ENCODE results near the gene CFL1. TPM values are rescaled to one million over a fixed set of nuclear protein-coding genes. Genes with fewer than 3 reads are reported as not detected.

CFL1 gene
- total and polyA plus RNA-seq, 12 donors: 159 to 962 (median 320) TPM

DNA sequence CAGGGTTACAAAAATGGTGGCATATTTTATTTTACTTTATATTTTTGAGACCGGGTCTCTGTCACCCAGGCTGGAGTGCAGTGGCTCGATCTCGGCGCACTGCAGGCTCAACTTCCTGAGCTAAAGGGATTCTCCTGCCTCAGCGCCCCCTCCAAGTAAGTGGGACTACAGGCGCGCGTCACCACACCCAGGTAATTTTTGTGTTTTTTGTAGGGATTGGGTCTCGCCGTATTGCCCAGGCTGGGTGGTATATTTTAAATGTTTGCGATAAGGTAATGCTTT is 42.9 kb upstream of the CFL1 start:
- Histone ChIP-seq H3K4me1 (peaks cover 6 to 25% (median 17%) of the 10 kb centered on the region in 9 donors), H3K4me3 (peak overlapping the region in 7 of 10 donors; percentile 54 to 72 (median 63)), H3K36me3 (peaks cover 0 to 3% (median 0%) of the 10 kb centered on the region in 9 donors), H3K9me3 (no peaks in the 10 kb centered on the region), H3K27me3 (peaks cover 0 to 9% (median 4%) of the 10 kb centered on the region in 7 donors), H3K27ac (peak overlapping the region in 3 of 10 donors; percentile 64 to 93 (median 83))
- TF ChIP-seq, protein P1, sequence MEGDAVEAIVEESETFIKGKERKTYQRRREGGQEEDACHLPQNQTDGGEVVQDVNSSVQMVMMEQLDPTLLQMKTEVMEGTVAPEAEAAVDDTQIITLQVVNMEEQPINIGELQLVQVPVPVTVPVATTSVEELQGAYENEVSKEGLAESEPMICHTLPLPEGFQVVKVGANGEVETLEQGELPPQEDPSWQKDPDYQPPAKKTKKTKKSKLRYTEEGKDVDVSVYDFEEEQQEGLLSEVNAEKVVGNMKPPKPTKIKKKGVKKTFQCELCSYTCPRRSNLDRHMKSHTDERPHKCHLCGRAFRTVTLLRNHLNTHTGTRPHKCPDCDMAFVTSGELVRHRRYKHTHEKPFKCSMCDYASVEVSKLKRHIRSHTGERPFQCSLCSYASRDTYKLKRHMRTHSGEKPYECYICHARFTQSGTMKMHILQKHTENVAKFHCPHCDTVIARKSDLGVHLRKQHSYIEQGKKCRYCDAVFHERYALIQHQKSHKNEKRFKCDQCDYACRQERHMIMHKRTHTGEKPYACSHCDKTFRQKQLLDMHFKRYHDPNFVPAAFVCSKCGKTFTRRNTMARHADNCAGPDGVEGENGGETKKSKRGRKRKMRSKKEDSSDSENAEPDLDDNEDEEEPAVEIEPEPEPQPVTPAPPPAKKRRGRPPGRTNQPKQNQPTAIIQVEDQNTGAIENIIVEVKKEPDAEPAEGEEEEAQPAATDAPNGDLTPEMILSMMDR (IDR thresholded peaks at IDR 0.05): no peak
- no peak for ATAC-seq
- intact Hi-C loops (cut with DNase I): no loop called here
- no peak for DNase-seq
- WGBS, 2 donors: 69 to 73% methylated on average over 11 of the region's 11 CpGs

DNA sequence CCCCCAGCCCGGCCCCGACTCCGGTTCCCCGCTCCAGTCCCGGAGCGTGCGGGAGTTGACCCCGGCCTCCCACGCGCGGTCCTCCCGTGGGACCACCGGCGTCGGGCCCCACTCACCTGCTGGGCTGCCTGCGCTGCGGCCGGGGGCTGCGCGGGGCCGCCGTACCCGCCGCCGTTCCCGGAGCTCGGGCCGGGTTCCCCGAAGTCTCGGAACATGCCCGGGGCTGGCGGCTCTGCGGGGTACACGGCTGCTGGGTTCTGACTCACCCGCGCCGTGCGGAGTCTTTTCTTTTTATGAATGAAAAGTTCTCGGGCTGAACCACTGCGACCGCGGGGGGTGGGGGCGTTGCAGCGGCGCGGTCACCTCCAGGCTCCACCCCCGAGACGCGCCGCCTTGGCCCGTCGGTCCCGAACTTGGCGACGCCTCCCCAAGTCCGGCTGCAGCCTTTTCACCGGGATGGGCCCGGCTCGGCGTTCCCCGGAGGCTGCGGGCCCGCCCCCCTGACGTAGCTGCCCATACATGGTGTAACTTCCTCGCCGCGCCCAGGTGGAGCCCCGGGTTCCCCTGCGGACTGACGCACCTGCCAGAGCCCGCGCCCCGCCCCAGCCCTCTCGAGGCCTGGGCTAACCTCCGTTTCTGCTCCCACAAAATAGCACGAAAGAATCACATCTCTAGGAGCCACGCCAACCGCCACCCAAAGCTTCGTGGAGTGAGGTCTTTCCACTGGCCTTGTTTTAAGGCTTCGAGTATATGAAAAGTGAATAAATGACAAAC is 42.3 kb upstream of the CFL1 start, which contains the start of gene FOSL1:
FOSL1 (minus strand) TSS at position 264 of the 774 bp plus-strand sequence; CDS start at position 215, 49 bp downstream.
- Histone ChIP-seq H3K4me3 (peak within 1 kb of the TSS; percentile 41 to 79 (median 61)), H3K27me3 (peaks cover 0 to 9% (median 4%) of the 10 kb centered on the region in 7 donors), H3K4me1 (peaks cover 6 to 25% (median 17%) of the 10 kb centered on the region in 9 donors), H3K27ac (peak within 1 kb of the TSS in 7 of 10 donors; percentile 10 to 93 (median 61)), H3K9me3 (no peaks in the 10 kb centered on the region), H3K36me3 (peaks cover 0 to 6% (median 0%) of the 10 kb centered on the region in 9 donors)
- peak; percentile 86 to 88 for DNase-seq
- WGBS, 2 donors: 2% methylated on average over 74 to 80 of the region's 80 CpGs
- peak; percentile 88 to 95 (median 91) for ATAC-seq
- intact Hi-C loops (cut with DNase I): no loop called here
- TF ChIP-seq, protein P1 (IDR thresholded peaks at IDR 0.05): peak in 1 of 9 donors; percentile 9

DNA sequence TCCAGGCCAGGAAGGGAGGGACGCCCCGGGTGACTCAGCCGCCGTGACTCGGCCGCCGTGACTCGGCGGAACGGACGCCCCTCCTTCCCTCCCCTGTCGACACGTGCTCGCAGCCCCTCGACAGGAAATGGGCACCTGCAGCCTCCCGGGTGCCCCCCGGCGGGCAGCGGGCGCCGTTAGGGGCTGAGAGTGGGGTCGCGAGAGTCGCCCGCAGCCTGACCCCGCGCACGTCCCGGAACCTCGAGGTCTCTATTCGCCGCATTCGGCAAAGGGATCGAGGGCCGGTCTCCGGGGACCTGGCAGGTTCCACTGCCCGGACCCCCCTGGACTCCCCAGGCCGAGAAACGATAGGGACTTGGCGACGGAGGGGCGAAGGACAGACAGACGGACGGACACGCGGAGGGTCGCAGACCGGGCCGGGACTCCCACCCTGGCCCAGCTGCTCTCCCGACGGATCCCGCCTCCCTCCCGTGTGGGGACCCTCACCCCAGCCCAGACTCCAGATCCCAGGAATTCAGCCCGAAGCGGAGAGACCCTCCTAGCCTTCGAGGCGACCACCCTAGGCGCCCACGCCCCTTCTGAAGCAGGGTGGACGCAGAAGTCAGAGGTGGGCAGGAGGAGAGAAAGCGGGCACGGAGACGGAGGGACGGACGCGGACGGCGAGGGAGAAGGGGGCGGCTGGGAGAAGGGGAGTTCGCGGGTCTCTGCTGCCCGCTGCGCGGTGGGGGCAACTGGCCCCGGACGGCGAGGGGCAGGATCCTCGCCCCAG is 41.6 kb upstream of the CFL1 start:
- ATAC-seq: peak; percentile 22 to 79 (median 64)
- intact Hi-C loops (cut with DNase I): no loop called here
- peak; percentile 51 to 62 for DNase-seq
- Histone ChIP-seq H3K27ac (peak overlapping the region in 7 of 10 donors; percentile 10 to 93 (median 61)), H3K4me3 (peak overlapping the region; percentile 41 to 79 (median 61)), H3K36me3 (peaks cover 0 to 6% (median 0%) of the 10 kb centered on the region in 9 donors), H3K9me3 (no peaks in the 10 kb centered on the region), H3K27me3 (peaks cover 0 to 9% (median 4%) of the 10 kb centered on the region in 7 donors), H3K4me1 (peaks cover 7 to 30% (median 19%) of the 10 kb centered on the region in 9 donors)
- TF ChIP-seq, protein P1 (IDR thresholded peaks at IDR 0.05): no peak
- WGBS, 2 donors: 2% methylated on average over 65 to 78 of the region's 78 CpGs

DNA sequence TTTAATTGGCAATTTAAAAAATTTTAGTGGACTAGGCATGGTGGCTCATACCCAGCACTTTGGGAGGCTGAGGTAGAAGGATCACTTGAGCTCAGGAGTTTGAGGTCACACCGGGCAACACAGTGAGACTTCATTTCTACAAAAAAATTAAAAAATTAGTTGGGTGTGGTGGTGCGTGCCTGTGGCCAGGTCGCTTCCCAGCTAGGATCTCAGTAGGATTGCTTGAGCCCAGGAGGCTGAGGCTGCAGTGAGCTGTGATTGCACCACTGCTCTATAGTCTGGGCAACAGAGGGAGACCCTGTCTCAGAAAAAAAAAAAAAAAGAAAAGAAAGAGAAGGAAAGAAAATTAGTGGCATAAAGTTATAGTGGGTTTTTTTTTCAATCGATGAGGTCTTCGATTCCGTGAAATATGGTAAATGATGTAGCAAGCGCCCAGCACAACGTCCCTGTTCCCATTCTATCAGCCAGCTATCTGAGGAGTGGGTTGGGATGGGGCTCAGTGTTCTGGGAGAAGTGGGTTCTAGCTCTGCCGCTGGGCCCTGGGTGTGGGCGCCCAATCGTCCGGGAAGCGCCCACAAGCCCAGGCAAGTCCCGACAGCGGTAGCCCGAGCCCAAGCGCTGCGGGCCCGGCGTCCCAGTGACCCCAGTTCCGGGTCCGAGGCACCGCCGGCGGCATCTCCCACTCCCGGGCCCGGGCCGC is 40.8 kb upstream of the CFL1 start:
- H3K27ac ChIP-seq: peak overlapping the region in 6 of 10 donors; percentile 10 to 93 (median 62)
- peaks cover 0 to 6% (median 0%) of the 10 kb centered on the region in 9 donors for H3K36me3 ChIP-seq
- peaks cover 7 to 38% (median 27%) of the 10 kb centered on the region in 9 donors for H3K4me1 ChIP-seq
- ATAC-seq: no peak
- H3K27me3 ChIP-seq: peaks cover 0 to 9% (median 4%) of the 10 kb centered on the region in 7 donors
- peak overlapping the region; percentile 41 to 79 (median 61) for H3K4me3 ChIP-seq
- 29 to 33% methylated on average over 21 to 28 of the region's 28 CpGs for WGBS, 2 donors
- no peak for DNase-seq
- intact Hi-C loops (cut with DNase I): no loop called here
- no peaks in the 10 kb centered on the region for H3K9me3 ChIP-seq
- TF ChIP-seq, protein P1 (IDR thresholded peaks at IDR 0.05): no peak
